HG03066 (cell line): ENCODE measurements around the gene OR52I2.

Source experiments
- ATAC-seq: cut with Tn5 transposase; IDR thresholded peaks from one replicate; pipeline ENCODE4 v1.9.1; 2021; ENCODE audit warnings: low read depth; ENCODE audit not compliant: unreplicated experiment

OR52I2 gene

DNA sequence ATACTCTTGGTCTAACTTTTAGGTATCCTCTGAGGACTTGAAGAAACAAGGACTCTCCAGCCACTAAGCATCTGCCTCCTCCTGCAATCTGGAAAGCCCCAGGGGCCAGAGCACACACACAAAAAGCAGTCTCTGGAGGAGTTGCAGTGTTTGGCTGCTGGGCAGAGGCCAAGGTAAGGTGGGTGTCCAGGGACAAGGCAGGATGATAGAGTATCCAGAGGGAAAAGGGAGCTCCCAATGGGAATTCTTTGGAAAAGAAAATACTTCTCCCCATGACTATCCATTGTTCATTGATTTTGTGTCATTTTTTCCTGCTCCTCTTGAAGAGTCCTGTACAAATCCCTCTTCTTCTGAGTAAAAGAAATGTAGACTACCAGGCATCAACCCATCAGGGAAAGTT is at the start of gene OR52I2:
TSS of gene OR52I2 (plus strand) at position 301 of the 400 bp plus-strand sequence.
- ATAC-seq, result no peak

DNA sequence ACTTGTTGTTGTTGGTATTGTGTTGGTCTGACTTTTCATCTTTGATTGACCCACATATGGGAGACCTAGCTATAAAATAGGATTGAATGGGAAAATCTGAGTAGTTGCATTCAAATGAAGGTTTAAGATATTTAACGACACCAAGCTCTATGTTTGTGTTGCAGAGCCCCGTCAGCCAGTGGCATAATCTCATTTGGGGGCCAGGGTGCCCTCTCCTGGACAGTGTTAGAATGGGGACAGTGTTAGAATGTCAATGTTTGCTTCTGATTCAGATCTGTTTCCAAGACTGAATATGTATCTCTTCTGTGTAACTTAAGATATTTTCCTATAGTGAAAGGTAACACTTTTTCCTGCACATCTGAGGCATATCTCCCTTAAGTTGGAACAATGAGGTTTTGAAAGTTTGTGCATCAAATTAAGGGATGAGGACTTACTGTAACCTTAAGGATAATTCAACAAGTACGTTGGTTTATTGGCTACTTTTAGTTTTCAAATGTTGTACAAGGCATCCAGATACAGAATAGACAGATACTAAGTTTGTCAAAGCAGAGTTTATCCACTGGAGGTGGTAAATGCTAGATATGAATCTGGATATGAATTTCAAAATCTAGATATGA is 41.8 kb upstream of the OR52I2 start:
- no peak for ATAC-seq

DNA sequence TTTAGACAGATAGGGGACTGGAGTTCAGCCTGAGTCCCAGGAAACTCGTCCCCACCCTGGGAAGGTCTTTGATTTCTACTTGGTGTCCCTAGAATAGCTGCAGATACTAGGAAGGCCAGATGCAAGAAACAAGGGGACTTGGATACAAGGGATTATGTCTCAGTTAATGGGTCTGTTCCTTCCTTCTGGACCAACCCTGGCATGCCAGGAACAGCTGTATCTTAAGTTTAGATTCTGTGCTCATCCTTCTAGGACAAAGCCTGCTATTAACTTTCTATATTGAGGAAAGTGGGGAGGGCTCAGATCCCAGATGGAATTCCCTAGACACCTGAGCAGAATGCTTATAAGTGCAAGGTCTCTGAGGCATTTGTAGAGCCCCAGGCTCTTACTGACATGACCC is 40.5 kb upstream of the OR52I2 start:
- no peak for ATAC-seq

DNA sequence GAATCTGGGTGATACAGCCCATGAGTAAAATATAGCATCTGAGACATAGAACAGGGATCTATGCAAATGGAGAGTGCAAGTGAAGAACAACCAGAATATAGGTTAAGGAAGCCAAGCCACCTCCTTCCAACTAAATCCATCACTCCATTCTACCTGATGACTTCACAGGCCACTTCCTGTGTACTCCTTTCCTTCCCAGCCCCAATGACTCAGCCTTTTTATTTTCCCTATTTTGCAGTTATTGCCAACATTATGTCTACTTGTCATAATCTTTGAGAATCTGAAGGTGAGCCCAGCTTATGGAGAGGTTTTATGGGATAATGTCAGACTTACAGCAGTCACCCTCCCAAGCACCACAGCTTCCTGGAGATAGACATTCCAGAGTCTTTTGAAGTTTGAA is 38.0 kb upstream of the OR52I2 start:
- ATAC-seq, result no peak

DNA sequence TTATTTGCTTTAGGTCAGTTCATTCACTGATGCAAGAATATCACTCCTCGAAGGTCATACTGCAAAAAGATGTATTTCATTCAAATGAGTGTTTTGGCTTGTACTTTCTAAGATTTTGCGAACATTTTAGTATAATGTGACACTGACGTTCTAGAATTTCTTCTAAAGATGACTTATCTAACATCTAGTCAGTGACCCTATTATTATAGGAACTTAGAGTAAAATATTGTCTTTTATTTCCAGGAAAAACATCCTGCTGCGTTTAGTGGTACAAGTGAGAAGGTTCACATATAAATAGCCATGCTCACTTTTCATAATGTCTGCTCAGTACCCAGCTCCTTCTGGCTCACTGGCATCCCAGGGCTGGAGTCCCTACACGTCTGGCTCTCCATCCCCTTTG is 36.7 kb upstream of the OR52I2 start, which contains the start of gene OR52M1:
TSS of gene OR52M1 (plus strand) at position 301 of the 400 bp plus-strand sequence. CDS start at position 301, 0 bp downstream.
- ATAC-seq, result no peak

DNA sequence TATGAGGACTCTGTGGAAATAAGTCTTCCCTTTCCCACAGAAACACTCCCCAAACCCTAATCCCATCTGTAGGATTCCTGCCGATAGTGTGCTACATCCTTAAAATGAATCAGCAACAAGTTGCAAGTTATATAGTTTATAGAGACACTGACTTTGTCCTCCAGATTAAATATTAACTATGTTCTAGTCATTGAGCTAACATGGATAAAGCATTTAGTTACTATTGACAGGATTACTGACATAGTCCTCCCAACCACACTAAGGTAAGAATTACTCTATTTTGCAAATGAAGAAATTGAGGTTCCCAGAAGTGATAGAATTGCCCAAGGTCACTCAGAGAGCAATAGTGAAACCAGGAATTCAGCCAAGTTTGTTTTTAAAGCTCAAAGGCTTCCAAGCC is 34.7 kb upstream of the OR52I2 start:
- no peak for ATAC-seq

DNA sequence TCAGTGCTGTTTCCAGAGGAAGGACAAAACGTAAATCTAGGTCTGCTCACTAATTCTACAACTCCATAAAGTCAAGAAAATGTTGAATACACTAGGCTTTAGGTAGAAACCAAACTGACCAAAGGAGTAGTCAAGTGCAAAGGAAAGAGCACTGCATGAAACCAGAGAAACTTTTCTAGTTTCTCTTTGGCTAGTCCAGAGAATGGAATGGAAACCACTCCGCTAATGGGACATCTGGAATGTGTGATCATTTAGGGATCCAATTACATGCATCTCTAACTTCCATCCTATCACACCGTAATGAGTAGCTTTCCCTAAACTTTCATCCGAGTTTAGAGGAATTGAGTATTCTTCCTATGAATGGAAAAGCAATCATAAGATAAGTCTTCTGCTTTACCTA is 34.1 kb upstream of the OR52I2 start:
- no peak for ATAC-seq

DNA sequence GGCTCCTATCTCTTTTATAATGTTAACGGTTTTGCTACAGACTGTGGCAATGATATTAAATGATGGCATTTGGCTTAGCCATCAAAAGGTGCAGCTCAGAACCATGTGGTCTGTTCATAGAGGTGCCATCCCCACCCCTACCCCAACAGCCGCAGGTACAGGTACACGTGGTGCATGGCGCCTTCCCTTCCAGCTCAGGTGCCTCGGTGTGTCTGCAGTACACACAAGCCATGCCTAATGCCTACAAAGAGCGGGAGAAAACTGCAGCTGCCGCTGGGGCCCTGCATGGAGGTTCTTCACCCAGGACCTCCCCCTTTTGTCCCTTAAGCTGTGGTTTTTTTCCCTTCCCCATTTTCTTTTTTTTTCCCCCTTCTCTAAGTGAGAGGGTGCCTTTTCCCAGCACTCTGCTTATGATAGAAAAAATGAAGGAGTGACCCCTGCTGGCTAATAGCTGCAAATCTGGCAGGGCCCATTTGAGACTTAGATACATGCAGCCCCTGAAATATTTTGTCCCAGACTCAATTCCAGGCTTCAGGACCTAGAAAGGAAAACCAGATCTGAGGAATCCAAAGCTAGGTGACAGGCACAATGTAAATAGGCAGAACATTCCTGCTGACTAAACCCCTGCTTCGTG is 30.1 kb upstream of the OR52I2 start:
- ATAC-seq, result no peak

DNA sequence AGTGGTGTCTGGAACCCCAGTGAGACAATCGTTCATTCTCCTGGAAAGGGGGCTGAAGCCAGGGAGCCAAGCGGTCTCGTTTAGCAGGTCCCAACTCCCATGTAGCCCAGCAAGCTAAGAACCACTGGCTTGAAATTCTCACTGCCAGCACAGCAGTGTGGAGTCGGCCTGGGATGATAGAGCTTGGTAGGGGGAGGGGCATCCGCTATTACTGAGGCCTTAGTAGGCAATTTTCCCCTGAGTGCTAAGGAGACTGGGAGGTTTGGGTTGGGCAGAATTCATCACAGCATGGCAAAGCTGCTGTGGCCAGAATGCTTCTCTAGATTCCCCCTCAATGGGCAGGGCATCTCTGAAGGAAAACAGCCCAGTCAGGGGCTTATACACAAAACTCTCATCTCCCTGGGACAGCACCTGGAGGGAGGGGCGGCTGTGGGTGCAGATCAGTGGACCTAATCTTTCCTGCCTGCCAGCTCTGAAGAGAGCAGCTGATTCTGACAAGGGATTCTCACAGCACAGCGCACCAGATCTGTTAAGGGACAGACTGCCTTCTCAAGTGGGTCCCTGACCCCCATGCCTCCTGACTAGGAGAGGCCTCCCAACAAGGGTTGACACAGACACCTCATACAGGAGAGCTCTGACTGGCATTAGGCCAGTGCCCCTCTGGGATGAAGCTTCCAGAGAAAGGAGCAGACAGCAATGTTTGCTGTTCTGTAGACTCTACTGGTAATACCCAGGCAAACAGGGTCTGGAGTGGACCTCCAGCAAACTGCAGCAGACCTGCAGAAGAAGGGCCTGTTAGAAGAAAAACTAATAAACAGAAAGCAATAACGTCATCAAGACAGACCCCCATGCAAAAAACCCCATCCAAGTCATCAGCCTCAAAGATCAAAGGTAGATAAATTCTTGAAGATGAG is 21.8 kb upstream of the OR52I2 start:
- no peak for ATAC-seq

DNA sequence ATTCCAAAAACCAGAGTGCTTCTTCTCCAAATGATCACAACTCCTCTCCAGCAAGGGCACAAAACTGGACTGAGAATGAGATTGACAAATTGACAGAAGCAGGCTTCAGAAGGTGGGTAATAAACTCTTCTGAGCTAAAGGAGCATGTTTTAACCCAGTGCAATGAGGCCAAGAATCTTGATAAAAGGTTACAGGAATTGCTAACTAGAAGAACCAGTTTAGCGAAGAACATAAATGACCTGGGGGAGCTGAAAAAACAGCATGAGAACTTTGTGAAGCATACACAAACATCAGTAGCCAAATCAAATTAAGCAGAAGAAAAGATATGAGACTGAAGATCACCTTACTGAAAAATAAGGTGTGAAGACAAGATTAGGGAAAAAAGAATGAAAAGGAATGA is 21.1 kb upstream of the OR52I2 start:
- ATAC-seq, result no peak

DNA sequence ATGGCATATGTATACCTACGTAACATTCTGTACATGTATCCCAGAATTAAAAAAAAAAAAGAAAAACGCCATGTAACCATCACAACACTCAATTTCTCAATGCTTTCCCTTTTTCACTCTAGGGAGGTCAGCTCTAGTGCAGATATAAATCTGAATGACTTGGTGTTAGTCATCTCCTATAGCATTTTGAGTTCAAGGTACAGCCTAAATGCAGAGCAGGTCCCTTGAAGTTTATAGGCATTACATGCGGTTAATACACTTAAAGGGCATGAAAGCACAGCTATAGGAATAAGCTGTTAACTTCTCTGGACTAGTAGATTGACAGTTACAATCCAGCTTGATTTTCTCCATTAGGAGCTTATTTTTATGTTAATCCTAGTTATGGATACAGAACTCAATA is 16.2 kb upstream of the OR52I2 start:
- ATAC-seq, result no peak

DNA sequence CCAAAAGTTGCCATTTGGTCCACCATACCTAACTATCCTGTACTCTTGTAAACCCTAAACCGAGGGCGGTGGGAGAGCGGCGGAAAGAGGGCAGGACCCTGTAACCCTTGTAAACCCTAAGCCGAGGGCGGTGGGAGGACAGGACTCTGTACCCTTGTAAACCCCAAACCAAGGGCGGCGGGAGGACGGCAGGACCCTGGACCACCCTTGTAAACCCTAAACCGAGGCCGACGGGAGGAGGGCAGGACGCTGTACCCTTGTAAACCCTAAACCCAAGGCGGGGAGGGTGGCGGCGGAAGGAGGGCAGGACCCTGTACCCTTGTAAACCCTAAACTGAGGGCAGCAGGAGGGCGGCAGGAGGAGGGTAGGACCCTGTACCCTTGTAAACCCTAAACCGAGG is 12.5 kb upstream of the OR52I2 start:
- no peak for ATAC-seq

DNA sequence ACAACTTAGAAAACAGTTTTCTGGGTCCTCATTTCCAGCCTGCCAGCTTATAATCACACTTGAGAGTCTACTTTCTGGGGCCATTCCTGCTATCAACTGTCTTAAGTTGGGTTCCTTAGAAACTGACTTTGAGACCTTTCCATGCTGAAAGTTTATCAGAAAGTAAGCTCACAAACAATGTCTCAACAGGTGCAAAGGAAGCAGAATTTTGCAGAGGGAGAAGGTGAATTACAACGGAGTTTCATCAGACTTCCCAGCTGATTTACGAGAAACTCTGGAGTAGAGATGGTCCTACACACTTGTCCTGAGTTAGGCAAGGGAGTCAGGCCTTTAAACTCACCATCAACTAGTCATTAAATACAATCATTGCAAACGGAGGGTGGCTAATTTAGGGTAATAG is 4.7 kb upstream of the OR52I2 start:
- ATAC-seq, result no peak

DNA sequence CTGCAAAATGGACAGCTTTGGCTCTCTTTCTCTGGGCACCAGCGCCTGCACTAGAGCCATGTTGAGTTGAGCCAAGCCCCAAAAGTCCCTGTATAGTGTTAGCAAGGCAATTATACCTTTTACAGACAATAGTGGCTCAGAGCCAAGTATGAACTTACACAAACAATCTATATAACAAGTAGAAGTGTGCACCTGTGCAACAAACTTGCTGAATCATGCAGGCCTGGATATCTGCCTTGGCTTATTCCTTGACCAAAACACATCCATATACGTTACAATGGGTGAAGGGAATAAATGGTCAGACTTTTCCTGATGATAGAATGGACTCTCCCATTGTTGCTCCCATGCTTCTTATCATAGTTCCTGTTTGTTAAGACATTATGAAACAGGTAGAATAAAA is 3.8 kb upstream of the OR52I2 start:
- no peak for ATAC-seq

DNA sequence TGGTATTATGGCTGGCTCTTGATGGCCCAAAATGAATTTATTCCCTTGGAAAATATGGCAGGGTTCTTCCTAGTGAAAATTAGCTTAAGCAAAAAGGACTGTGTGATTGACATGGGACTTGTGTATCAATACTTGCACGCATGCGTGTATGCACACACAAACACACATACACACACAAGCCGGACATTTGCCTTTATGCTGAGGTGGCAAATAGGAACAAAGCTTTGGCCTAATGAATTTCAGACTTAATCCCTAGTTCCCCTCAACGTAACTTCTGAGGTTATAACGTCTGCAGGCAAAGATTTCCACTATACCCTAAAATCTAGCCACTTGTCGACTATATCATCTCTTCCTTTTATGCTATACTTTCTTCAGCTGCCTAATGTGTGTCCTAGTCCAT is 2.9 kb upstream of the OR52I2 start:
- ATAC-seq, result no peak

DNA sequence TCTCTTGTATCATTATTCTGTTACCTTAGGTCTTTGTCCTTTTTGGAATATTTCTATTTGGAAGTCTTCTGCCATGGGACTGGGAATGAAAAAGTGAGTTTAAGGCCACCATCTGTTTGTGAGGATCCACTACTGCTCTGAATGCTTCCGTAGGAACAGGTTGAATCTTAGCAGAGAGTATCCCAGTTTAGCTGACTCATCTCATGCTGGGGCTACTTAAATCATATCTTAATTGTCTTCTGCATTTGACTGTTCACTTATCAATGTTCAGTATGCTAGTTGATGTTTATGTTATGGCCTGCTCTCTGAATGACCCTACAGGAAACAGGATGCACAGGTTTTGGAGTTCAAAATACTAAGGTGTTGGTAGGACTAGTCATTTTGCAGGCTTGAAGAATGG is 1.4 kb upstream of the OR52I2 start:
- no peak for ATAC-seq

DNA sequence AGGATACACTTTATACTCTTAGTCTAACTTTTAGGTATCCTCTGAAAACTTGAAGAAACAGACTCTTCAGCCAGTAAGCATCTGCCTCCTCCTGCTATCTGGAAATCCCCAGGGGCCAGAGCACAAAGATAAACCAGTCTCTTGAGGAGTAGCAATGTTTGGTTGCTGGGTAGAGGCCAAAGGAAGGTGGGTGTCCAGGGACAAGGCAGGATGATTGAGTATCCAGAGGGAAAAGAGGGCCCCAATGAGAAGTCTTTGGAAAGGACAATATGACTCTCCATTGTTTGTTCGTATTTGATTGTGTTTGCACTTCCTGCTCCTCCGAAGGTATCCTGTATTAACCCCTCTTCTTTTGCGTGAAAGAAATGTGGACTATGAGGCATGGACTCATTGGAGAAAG is 7.5 kb downstream of the OR52I2 start:
- no peak for ATAC-seq

DNA sequence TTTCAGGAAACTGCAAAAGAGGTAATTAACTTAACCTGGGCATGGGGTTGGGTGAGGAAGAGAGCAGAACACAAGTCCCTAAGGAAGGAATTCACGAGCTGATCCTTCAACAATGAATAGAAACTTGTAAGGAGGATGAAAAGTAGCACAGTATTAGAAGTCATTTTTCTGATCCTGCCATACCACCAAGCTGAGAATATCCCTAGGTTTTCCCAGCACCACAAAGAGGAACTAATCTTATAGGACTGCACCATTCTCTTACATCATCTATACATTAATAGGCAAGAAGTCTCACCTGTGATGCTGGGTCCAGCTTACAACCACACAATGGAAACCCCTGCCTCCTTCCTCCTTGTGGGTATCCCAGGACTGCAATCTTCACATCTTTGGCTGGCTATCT is 12.2 kb downstream of the OR52I2 start, which contains the start of gene OR52I1:
TSS of gene OR52I1 (plus strand) at position 301 of the 400 bp plus-strand sequence. CDS start at position 301, 0 bp downstream.
- ATAC-seq, result no peak

DNA sequence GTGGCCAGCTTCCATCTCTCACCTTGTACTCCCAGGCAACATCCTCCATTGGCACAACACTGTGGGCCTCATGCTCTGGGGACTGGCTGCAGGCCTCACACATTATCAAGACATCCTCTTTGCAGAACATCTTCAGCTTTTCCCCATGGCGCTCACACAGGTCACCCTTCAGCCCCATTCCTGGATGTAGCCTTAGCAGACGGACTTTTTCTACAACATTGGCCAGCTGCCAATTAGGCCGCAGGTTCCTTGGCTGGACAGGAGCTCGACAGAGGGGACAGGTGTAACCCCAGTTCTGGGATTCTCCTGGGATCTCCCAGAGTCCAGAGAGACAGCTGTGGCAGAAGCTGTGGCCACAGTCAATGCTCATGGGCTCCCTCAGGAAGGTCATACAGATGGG is 23.5 kb downstream of the OR52I2 start:
- no peak for ATAC-seq

DNA sequence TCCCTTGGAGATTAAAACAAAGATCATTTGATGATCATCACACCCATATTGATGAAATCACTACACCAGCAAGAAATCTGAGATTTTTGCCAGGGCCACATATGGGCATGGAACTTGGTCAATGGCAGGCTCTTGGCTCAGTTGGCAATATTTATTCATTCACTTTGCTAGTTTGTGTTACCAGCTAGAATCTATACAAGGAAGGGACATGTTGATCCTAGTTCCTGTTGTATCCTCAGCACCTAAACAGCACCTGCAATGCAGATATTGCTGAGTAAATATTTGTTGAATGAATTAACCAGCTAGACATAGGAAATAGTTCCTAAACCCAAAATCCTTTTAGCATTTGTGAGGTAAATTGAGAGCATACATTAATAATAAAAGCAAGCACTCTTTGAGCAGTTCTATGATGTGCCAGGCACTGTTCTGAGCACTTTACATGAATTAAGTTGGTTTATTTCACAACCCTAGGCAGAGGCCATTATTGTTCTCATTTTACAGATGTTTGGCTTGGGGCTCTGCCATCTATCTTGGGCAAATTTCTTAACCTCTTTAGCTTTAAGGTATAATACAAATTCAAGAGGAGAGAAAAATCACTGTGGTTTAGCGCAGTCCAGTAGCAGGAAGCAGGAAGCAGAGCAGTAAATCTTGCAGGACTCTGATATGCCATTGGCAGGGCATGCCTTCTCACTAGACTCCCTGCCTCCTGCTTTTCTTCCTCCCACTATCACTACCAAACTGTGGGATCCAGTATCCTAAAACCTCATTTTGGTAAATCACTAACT is 24.9 kb downstream of the OR52I2 start:
- no peak for ATAC-seq

DNA sequence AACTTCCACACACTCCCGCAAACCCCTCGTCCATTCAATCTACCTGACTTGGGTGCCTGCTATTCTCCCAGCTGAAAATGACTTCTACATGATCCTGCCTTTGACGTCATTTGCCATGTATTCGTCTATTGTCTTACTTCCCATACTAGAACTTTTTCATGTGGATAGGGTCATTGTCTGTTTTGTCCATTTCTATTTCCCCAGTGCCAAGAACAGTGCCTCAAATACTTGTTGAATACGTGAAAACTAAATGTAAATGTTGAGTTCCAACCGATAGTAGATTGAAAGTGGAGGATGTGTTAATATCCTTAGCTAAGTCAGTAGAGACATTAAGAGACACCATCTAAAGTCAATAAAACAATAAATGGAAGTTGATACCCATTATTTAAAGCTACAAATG is 25.6 kb downstream of the OR52I2 start:
- no peak for ATAC-seq
